Measurements from ENCODE around the gene RAB20. TPM values are rescaled to one million over a fixed set of nuclear protein-coding genes. Genes with fewer than 3 reads are reported as not detected.

The RAB20 gene
- total and polyA plus RNA-seq, 2 experiments from 2014 or later: 28.3 to 37.4 TPM

DNA sequence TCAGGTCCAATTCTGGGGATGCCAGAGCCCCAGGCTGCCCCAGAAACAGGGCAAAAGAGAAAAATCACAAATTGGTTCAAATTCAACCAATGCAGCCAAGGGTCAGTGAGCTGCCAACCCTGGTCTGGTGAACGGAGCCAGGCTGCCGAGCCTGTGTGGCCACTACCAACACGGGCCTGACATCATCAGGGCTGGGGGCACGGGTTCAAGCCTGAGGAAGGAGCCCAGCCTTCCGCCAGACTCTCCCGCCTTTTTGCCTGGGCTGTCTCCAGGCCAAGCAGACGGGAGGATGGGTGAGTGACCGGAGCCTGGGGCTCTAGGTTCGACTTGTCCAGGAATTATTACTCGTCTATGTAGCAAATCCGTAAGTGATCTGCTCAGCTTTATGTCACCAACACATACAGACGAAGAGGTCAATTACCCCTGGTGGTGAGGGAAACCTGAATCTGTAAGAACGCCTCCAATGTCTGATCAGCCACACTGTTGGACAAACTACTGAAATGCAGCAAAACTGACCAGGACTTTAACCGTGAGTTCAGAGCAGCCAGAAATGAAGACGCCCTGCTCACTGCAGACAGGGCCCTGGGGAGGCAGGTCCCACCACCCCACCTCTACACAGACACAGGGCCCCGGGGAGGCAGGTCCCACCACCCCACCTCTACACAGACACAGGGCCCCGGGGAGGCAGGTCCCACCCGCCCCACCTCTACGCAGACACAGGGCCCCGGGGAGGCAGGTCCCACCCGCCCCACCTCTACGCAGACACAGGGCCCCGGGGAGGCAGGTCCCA, 31.8 kb downstream of the RAB20 start:
- WGBS (ENCODE audit: low lambda C conversion rate, missing lambda C conversion rate): 77% methylated on average over 16 of the region's 23 CpGs
- H3K27ac ChIP-seq: peak overlapping the region; percentile 51
- H4K20me1 ChIP-seq (ENCODE audit: insufficient read depth, poor library complexity, severe bottlenecking): no peaks in the 10 kb centered on the region
- peaks cover 66% of the 10 kb centered on the region for H3K79me2 ChIP-seq
- no peak overlapping the region for H2AFZ ChIP-seq
- no peak overlapping the region for H3K4me2 ChIP-seq
- H3K9me3 ChIP-seq (ENCODE audit: low read depth): no peaks in the 10 kb centered on the region
- no peaks in the 10 kb centered on the region for H3K27me3 ChIP-seq
- TF ChIP-seq EZH2phosphoT487 (IDR thresholded peaks at IDR 0.05; ENCODE audit: low read depth, severe bottlenecking, unreplicated experiment) (no peak), EZH2 (IDR thresholded peaks at IDR 0.05; ENCODE audit: borderline replicate concordance) (no peak)
- TF ChIP-seq, protein P1, sequence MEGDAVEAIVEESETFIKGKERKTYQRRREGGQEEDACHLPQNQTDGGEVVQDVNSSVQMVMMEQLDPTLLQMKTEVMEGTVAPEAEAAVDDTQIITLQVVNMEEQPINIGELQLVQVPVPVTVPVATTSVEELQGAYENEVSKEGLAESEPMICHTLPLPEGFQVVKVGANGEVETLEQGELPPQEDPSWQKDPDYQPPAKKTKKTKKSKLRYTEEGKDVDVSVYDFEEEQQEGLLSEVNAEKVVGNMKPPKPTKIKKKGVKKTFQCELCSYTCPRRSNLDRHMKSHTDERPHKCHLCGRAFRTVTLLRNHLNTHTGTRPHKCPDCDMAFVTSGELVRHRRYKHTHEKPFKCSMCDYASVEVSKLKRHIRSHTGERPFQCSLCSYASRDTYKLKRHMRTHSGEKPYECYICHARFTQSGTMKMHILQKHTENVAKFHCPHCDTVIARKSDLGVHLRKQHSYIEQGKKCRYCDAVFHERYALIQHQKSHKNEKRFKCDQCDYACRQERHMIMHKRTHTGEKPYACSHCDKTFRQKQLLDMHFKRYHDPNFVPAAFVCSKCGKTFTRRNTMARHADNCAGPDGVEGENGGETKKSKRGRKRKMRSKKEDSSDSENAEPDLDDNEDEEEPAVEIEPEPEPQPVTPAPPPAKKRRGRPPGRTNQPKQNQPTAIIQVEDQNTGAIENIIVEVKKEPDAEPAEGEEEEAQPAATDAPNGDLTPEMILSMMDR (IDR thresholded peaks at IDR 0.05; ENCODE audit: poor library complexity): no peak
- no peaks in the 10 kb centered on the region for H3K9me2 ChIP-seq (replicated peaks; ENCODE audit: insufficient read depth)
- no peaks in the 10 kb centered on the region for H3K36me3 ChIP-seq (replicated peaks; ENCODE audit: insufficient read depth, low read depth)
- peaks cover 23% of the 10 kb centered on the region for H3K4me1 ChIP-seq (ENCODE audit: insufficient read depth)
- H3K4me3 ChIP-seq: no peak overlapping the region
- no peak for DNase-seq (ENCODE audit: low spot score)

DNA sequence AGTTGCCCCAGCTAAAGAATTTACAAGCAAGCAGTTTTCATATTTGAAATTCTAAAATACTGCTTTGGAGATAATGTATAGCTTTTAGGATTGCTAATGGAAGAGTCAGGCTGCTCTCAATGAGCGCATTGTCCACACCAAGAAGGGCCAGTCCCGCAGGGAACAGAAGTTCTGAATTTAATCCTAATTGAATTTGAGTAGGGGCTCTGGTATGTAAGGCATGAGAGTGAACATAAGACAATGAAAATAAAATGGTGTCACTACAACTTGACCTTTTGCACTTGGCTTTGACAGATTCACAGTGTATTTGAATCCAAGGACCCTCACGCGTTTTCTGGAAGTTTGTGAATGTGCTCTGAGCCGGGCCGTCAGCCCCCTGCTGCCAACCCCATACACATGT, 32.6 kb downstream of the RAB20 start:
- no peak overlapping the region for H3K4me2 ChIP-seq
- H3K9me3 ChIP-seq (ENCODE audit: low read depth): no peaks in the 10 kb centered on the region
- no peaks in the 10 kb centered on the region for H4K20me1 ChIP-seq (ENCODE audit: insufficient read depth, poor library complexity, severe bottlenecking)
- H3K4me1 ChIP-seq (ENCODE audit: insufficient read depth): peaks cover 23% of the 10 kb centered on the region
- peaks cover 60% of the 10 kb centered on the region for H3K79me2 ChIP-seq
- peak overlapping the region; percentile 51 for H3K27ac ChIP-seq
- no peaks in the 10 kb centered on the region for H3K27me3 ChIP-seq
- no peak overlapping the region for H3K4me3 ChIP-seq
- TF ChIP-seq, protein P1 (IDR thresholded peaks at IDR 0.05; ENCODE audit: poor library complexity): no peak
- no peaks in the 10 kb centered on the region for H3K36me3 ChIP-seq (replicated peaks; ENCODE audit: insufficient read depth, low read depth)
- whole genome bisulfite sequencing (ENCODE audit: low lambda C conversion rate, missing lambda C conversion rate): 70% methylated on average over 6 of the region's 6 CpGs
- H2AFZ ChIP-seq: no peak overlapping the region
- no peaks in the 10 kb centered on the region for H3K9me2 ChIP-seq (replicated peaks; ENCODE audit: insufficient read depth)
- DNase-seq (ENCODE audit: low spot score): no peak

DNA sequence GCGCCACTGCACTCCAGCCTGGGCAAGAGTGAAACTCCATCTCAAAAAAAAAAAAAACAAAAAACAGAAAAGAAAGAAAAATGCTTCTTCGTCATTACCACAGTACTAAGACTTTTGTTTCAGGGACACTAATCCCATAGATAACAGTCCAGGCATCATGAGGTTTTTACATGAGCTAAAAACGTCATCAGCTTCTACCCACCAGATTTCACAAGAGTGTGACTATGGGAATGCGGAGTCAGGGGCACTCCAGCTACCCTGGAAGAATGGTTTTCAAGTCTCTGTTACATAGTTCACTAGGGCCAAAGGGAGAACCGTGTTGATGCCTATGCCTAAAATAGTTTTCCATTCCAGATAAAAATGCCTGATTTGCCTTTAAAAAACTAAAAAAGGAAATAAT, 33.2 kb downstream of the RAB20 start:
- no peaks in the 10 kb centered on the region for H3K9me2 ChIP-seq (replicated peaks; ENCODE audit: insufficient read depth)
- H3K4me1 ChIP-seq (ENCODE audit: insufficient read depth): peaks cover 23% of the 10 kb centered on the region
- no peak overlapping the region for H3K4me3 ChIP-seq
- no peaks in the 10 kb centered on the region for H4K20me1 ChIP-seq (ENCODE audit: insufficient read depth, poor library complexity, severe bottlenecking)
- H3K36me3 ChIP-seq (replicated peaks; ENCODE audit: insufficient read depth, low read depth): no peaks in the 10 kb centered on the region
- H3K9me3 ChIP-seq (ENCODE audit: low read depth): no peaks in the 10 kb centered on the region
- H3K79me2 ChIP-seq: peaks cover 54% of the 10 kb centered on the region
- no peaks in the 10 kb centered on the region for H3K27me3 ChIP-seq
- WGBS (ENCODE audit: low lambda C conversion rate, missing lambda C conversion rate): 60% methylated on average over 5 of the region's 5 CpGs
- peak overlapping the region; percentile 81 for H3K27ac ChIP-seq
- peak; percentile 57 for DNase-seq (ENCODE audit: low spot score)
- TF ChIP-seq, protein P1 (IDR thresholded peaks at IDR 0.05; ENCODE audit: poor library complexity): no peak
- TF ChIP-seq EZH2 (IDR thresholded peaks at IDR 0.05; ENCODE audit: borderline replicate concordance): no peak
- TF ChIP-seq EZH2phosphoT487 (IDR thresholded peaks at IDR 0.05; ENCODE audit: low read depth, severe bottlenecking, unreplicated experiment): no peak
- H3K4me2 ChIP-seq: no peak overlapping the region
- H2AFZ ChIP-seq: no peak overlapping the region

Data from hepatocyte (in vitro differentiated cells).